Activated naive CD4-positive, alpha-beta T cell (primary cell): ENCODE results near the gene TBL3.
A peak's percentile ranks its signal among the peaks of the same experiment; 100 is the strongest.

Experiments
- DNase-seq, 4 experiments: peaks; one replicate each; lab custom pipeline; 2025; lab: John Stamatoyannopoulos, UW

The TBL3 gene

GRCh38 chr16:2016407-2016922 is 44.6 kb downstream of the TBL3 start:
- DNase-seq = no peak

GRCh38 chr16:2019518-2019920 is 47.7 kb downstream of the TBL3 start, which contains the start of gene NPW:
NPW (plus strand) TSS chr16:2019785.
- DNase-seq = no peak

- no peak for DNase-seq
These were observed 48.3 kb downstream of the TBL3 start for GRCh38 chr16:2019921-2020831.

GRCh38 chr16:2022723-2023091 is 50.9 kb downstream of the TBL3 start:
- DNase-seq = no peak

GRCh38 chr16:2023092-2024031 is 51.5 kb downstream of the TBL3 start:
- DNase-seq = peak; percentile 85 to 98 (median 98)

- DNase-seq = no peak
These were observed 52.2 kb downstream of the TBL3 start for GRCh38 chr16:2024032-2024420.

- no peak for DNase-seq
These were observed 53.4 kb downstream of the TBL3 start for GRCh38 chr16:2025251-2025650.

- DNase-seq = no peak
These were observed 54.1 kb downstream of the TBL3 start for GRCh38 chr16:2025878-2026460.

DNA sequence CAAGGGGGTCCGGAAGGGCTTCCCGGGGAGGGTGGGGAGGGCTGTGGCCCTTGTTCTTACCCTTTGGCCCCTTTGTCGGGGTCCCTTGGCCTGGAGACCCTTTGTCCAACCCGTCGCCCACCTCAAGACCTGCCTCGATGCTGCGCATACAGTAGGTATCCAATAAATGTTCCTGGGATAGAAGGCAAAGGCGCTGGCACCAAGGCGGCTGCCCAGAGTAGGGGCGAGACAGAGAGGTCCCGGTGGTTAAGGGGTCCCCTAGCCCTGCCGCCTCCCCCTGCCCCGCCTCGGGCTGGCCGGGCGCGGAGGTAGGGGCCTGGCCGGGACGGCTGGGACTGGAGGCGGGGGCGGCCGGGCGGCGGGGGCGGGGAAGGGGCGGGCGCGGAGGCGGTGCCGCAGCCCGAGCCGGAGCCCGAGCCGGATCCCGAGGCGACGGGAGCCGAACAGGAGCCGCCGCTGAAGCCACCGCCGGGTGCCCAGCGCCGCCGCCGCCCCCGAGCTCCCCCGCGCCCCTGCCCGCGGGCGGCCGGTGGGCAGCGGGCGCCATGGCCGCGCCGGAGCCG is 54.7 kb downstream of the TBL3 start, which contains the start of gene NHERF2:
NHERF2 (plus strand) TSS at position 442 of the 563 bp plus-strand sequence; CDS start at position 546, 104 bp downstream.
- DNase-seq = no peak

GRCh38 chr16:2027024-2028010 is 55.5 kb downstream of the TBL3 start:
- peak in 1 of 4 experiments; percentile 26 for DNase-seq

DNA sequence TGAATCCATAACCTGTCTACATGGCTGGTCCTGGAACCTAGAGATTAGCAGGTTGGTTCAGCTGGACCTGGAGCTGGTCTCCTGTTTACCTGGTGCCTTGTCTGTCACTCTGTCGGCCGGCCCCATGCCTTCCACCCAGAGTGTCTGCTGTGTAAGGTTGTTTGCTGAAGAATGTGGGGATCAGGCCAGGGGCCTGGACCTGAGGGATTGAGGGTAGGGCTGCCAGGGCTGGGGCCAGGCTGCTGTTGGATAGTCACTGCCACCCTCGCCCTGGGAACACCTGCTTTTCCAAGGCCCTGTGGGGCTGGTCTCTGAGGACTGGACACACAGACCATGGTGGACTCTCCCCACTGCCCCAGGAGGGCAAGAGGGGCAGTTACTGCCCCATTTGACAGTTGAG is 56.3 kb downstream of the TBL3 start:
- DNase-seq = no peak

DNA sequence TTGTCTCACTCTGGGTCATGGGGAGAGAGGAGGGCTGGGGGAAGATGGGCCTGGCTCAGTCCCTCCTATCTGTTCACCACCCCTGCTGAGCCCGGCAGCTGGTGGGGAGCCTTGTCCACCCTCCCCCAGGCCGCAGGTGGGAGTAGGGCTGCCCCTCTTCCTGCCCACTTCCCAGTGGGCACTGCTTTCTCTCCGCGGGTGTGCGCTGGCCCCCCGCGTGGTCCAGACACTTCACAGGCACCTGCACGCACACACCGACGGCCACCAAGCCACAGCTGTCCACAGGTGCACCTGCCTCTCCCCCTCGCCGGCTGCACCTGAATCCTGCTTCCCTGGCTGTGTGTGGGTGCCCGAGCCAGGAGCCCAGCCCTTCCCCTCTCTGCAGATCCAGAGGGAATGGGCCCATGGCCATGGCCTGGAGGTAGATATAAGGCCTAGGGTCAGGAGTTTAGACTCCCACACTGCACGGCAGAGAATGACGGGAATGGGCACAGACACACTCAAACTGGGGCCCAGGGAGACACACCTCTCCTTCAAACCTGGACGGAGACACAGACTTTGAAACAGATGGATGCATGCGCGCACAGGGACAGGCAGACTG is 56.9 kb downstream of the TBL3 start:
- no peak for DNase-seq

DNA sequence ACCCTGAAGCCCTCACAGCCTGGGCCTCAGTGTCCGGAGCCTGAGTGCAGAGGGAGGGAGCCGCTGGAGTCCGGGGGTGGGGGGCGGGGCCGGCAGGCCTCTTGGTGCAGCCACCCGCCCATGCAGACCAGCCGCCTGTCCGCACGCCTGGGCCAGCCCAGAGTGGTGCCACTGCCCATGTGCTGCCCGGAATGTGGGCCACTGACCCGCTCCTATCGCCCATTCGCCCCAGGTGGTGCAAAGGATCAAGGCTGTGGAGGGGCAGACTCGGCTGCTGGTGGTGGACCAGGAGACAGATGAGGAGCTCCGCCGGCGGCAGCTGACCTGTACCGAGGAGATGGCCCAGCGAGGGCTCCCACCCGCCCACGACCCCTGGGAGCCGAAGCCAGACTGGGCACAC is 57.5 kb downstream of the TBL3 start:
- no peak for DNase-seq

GRCh38 chr16:2030036-2030435 is 58.2 kb downstream of the TBL3 start:
- DNase-seq = no peak

DNA sequence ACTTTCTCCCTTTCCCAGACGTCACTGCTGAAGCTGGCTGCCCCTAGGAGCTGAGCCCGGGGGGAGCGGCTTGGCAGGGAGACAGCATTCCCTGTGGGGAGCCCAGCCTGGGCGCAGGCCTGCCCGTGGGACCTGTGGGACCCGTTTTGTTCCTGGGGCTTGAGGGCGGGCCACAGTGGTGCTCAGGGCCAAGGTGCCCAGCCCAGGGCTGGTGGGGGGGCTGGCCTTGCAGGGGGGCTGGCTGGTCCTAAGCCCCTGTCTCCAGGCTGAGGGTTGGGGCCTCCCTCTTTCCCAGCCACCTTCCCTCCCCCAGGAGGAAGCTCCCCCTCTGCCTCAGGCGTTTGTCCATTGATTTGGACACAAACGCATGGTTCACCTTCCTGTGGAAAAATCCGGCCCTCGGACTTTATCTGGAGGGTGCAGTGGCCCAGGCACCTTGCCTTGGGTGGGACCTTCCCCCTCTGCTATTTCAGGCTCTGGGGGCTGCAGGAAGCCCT is 59.3 kb downstream of the TBL3 start:
- no peak for DNase-seq
